ENCODE data around the gene FHL3. TPM values are rescaled to one million over a fixed set of nuclear protein-coding genes. Genes with fewer than 3 reads are reported as not detected.

The FHL3 gene
- total and polyA plus RNA-seq, 9 of the 15 experiments (the other 6 are each of a cell fraction or from before 2014, with no cell fraction given): 6.1 to 144 (median 34.1) TPM

DNA sequence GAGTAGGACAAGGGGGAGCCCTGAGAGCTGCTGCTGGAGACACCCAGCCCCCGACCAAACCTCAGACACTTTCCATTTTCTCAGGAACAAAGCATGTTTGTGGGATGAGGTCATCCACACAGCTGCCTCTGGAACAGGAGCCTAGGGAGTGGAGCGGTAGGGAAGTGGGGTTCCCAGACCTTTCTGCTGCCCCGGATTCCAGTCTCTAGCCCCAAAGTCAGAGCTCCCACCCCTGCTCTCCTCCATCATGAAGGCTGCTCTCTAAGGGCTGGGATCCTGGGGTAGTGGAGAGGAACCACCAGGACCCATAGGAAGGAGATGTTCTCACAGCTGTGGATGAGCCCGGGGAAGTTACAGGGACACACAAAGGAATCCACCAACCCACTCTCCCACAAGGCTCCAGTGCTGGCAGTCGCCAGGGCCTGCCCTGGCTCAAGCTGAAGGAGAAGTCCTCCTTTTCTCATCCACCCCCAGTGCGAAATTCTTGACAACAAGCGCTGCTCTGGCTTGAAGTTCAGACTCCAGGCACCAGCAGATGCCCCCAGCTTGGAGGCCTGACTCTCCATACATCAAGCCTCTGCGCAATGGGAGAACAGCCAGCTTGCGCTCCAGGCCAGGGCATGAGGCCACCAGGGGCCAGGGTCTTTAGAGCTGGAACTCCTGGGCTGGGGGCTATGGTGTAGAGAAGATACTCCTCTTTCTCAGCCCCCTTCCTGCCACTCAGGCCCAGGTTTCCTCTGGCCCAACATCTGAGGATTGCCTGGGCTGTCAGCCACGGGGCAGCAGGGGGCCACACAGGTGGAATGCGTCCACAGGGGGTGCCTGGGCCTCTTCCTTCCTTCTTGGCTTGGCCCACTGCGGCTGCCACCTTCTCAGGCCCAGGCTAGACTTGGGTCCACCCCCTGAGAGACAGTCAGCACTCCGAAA is 4.5 kb downstream of the FHL3 start (continued):
- TF ChIP-seq NR4A1 (CRISPR knock-in tag; IDR thresholded peaks at IDR 0.05) (no peak), NR4A1 (tag; IDR thresholded peaks at IDR 0.05) (no peak), ZBTB7A (IDR thresholded peaks at IDR 0.05; ENCODE audit: borderline replicate concordance, control insufficient read depth, low read depth, low read length) (peak; percentile 55), ZNF197 (CRISPR knock-in tag; IDR thresholded peaks at IDR 0.05; ENCODE audit: low read depth) (0 out of 2 replicates have a peak, but pooled peaks have one; percentile 1), SIN3A (IDR thresholded peaks at IDR 0.05; ENCODE audit: borderline replicate concordance in 2 of 2, control insufficient read depth in 1 of 2, low read depth in 2 of 2, low read length in 2 of 2) (no peak), NFRKB (IDR thresholded peaks at IDR 0.05; ENCODE audit: low read depth) (0 out of 2 replicates have a peak, but pooled peaks have one; percentile 23), GABPB1 (CRISPR knock-in tag; IDR thresholded peaks at IDR 0.05) (peak; percentile 56; the same call in 1 of the 2 replicates), TBP (optimal IDR thresholded peaks at IDR 0.05; ENCODE audit: low read depth, low read length) (no peak), PURB (CRISPR knock-in tag; IDR thresholded peaks at IDR 0.05; ENCODE audit: low read depth) (peak; percentile 31; the same call in 1 of the 2 replicates), PPARD (CRISPR knock-in tag; IDR thresholded peaks at IDR 0.05) (no peak), STAT5B (CRISPR knock-in tag; IDR thresholded peaks at IDR 0.05) (no peak), ZBTB1 (CRISPR knock-in tag; IDR thresholded peaks at IDR 0.05; ENCODE audit: borderline replicate concordance, low read depth) (no peak), ASH1L (IDR thresholded peaks at IDR 0.05; ENCODE audit: borderline replicate concordance, low read depth, partially characterized antibody) (no peak), SPI1 (IDR thresholded peaks at IDR 0.05; ENCODE audit: borderline replicate concordance, low read depth, low read length) (peak; percentile 42; the same call in 1 of the 2 replicates), NFE2L1 (tag; IDR thresholded peaks at IDR 0.05; ENCODE audit: borderline replicate concordance, low read depth) (no peak)
- TF ChIP-seq, protein P1, sequence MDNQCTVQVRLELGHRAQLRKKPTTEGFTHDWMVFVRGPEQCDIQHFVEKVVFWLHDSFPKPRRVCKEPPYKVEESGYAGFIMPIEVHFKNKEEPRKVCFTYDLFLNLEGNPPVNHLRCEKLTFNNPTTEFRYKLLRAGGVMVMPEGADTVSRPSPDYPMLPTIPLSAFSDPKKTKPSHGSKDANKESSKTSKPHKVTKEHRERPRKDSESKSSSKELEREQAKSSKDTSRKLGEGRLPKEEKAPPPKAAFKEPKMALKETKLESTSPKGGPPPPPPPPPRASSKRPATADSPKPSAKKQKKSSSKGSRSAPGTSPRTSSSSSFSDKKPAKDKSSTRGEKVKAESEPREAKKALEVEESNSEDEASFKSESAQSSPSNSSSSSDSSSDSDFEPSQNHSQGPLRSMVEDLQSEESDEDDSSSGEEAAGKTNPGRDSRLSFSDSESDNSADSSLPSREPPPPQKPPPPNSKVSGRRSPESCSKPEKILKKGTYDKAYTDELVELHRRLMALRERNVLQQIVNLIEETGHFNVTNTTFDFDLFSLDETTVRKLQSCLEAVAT (IDR thresholded peaks at IDR 0.05): peak in 1 of 2 experiments; percentile 13; a peak in 1 of 4 replicates
- TF ChIP-seq, protein P2, sequence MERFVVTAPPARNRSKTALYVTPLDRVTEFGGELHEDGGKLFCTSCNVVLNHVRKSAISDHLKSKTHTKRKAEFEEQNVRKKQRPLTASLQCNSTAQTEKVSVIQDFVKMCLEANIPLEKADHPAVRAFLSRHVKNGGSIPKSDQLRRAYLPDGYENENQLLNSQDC (CRISPR knock-in tag; IDR thresholded peaks at IDR 0.05): no peak
- TF ChIP-seq, protein P3, sequence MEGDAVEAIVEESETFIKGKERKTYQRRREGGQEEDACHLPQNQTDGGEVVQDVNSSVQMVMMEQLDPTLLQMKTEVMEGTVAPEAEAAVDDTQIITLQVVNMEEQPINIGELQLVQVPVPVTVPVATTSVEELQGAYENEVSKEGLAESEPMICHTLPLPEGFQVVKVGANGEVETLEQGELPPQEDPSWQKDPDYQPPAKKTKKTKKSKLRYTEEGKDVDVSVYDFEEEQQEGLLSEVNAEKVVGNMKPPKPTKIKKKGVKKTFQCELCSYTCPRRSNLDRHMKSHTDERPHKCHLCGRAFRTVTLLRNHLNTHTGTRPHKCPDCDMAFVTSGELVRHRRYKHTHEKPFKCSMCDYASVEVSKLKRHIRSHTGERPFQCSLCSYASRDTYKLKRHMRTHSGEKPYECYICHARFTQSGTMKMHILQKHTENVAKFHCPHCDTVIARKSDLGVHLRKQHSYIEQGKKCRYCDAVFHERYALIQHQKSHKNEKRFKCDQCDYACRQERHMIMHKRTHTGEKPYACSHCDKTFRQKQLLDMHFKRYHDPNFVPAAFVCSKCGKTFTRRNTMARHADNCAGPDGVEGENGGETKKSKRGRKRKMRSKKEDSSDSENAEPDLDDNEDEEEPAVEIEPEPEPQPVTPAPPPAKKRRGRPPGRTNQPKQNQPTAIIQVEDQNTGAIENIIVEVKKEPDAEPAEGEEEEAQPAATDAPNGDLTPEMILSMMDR (IDR thresholded peaks at IDR 0.05 in 2 of 3, conservative IDR thresholded peaks at IDR 0.05 in 1 of 3; ENCODE audit: insufficient read depth in 2 of 3, low read depth in 1 of 3, low read length in 3 of 3): no peak; a peak in 1 of 6 replicates
- TF ChIP-seq, protein P4, sequence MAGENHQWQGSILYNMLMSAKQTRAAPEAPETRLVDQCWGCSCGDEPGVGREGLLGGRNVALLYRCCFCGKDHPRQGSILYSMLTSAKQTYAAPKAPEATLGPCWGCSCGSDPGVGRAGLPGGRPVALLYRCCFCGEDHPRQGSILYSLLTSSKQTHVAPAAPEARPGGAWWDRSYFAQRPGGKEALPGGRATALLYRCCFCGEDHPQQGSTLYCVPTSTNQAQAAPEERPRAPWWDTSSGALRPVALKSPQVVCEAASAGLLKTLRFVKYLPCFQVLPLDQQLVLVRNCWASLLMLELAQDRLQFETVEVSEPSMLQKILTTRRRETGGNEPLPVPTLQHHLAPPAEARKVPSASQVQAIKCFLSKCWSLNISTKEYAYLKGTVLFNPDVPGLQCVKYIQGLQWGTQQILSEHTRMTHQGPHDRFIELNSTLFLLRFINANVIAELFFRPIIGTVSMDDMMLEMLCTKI (IDR thresholded peaks at IDR 0.05; ENCODE audit: partially characterized antibody): no peak
